ENCODE measurements around the gene GFER. TPM values are rescaled to one million over a fixed set of nuclear protein-coding genes. Genes with fewer than 3 reads are reported as not detected.

Gene GFER
- total and polyA plus RNA-seq, 10 of the 15 experiments (the other 5 are each of a cell fraction or from before 2014, with no cell fraction given) = 2.4 to 57.7 (median 31.3) TPM

GRCh38 chr16:2009791-2010510, 26.0 kb downstream of the GFER start, which contains the start of gene ZNF598 (continued):
- peak; percentile 37; the same call in 1 of the 2 replicates for TF ChIP-seq ZBTB11 (CRISPR knock-in tag; IDR thresholded peaks at IDR 0.05)
- no peak for TF ChIP-seq ZSCAN29 (IDR thresholded peaks at IDR 0.05)
- TF ChIP-seq POU2F2 (IDR thresholded peaks at IDR 0.05; ENCODE audit: borderline replicate concordance, low read depth, low read length) = peak; percentile 77; the same call in 2 of the 3 replicates
- 0 out of 2 replicates have a peak, but pooled peaks have one; percentile 43 for TF ChIP-seq TARDBP (IDR thresholded peaks at IDR 0.05; ENCODE audit: borderline replicate concordance)
- no peak for TF ChIP-seq CUX1 (IDR thresholded peaks at IDR 0.05; ENCODE audit: insufficient replicate concordance, low read depth, low read length)
- peak; percentile 89 for TF ChIP-seq POLR2AphosphoS2 (IDR thresholded peaks at IDR 0.05; ENCODE audit: low read depth, low read length)
- TF ChIP-seq PML (IDR thresholded peaks at IDR 0.05; ENCODE audit: low read length) = peak; percentile 80; the same call in 1 of the 2 replicates
- TF ChIP-seq HDGF (IDR thresholded peaks at IDR 0.05) = 0 out of 2 replicates have a peak, but pooled peaks have one; percentile 27
- TF ChIP-seq ELK1 (IDR thresholded peaks at IDR 0.05; ENCODE audit: low read depth, low read length) = peak; percentile 74
- peak; percentile 39 for TF ChIP-seq BCL3 (IDR thresholded peaks at IDR 0.05; ENCODE audit: borderline replicate concordance, insufficient read depth, low read depth, low read length, poor library complexity, severe bottlenecking)
- no peak; the same call in 1 of the 2 replicates for TF ChIP-seq SMARCA5 (IDR thresholded peaks at IDR 0.05)
- TF ChIP-seq E4F1 (IDR thresholded peaks at IDR 0.05; ENCODE audit: borderline replicate concordance, partially characterized antibody) = no peak
- TF ChIP-seq RELA (IDR thresholded peaks at IDR 0.05; ENCODE audit: borderline replicate concordance, partially characterized antibody) = peak; percentile 32
- TF ChIP-seq SIX5 (IDR thresholded peaks at IDR 0.05; ENCODE audit: low read depth, low read length, severe bottlenecking) = peak; percentile 42
- TF ChIP-seq CHD1 (IDR thresholded peaks at IDR 0.05; ENCODE audit: low read depth, low read length) = no peak
